Effector CD8-positive, alpha-beta T cell (primary cell): ENCODE data around the gene PHF23.

Experiments used
- DNase-seq: peaks from one replicate; lab custom pipeline; 2025; lab: John Stamatoyannopoulos, UW

Gene PHF23

GRCh38 chr17:7237761-7238419, 1.4 kb downstream of the PHF23 start:
- DNase-seq = peak; percentile 76

GRCh38 chr17:7237266-7237760, 1.9 kb downstream of the PHF23 start:
- DNase-seq = no peak

- no peak for DNase-seq
Measured at GRCh38 chr17:7236808-7237207, 2.4 kb downstream of the PHF23 start.

- DNase-seq = no peak
Measured at GRCh38 chr17:7235693-7236665, 3.3 kb downstream of the PHF23 start.

- peak; percentile 90 for DNase-seq
Measured at GRCh38 chr17:7234083-7234951, 4.9 kb downstream of the PHF23 start, which contains the start of gene DVL2. TSS of gene DVL2 (minus strand) at chr17:7234517. CDS start at chr17:7234262, 255 bp downstream.

GRCh38 chr17:7233701-7234082, 5.6 kb downstream of the PHF23 start:
- no peak for DNase-seq

GRCh38 chr17:7232114-7232513, 7.1 kb downstream of the PHF23 start:
- no peak for DNase-seq

GRCh38 chr17:7229504-7229903, 9.8 kb downstream of the PHF23 start:
- DNase-seq = no peak

- DNase-seq = no peak
Measured at GRCh38 chr17:7228920-7229319, 10.3 kb downstream of the PHF23 start.

GRCh38 chr17:7226721-7227710, 12.2 kb downstream of the PHF23 start:
- DNase-seq = no peak

- DNase-seq = no peak
Measured at GRCh38 chr17:7225711-7226331, 13.4 kb downstream of the PHF23 start.

- no peak for DNase-seq
Measured at GRCh38 chr17:7224661-7225111, 14.6 kb downstream of the PHF23 start.

GRCh38 chr17:7224110-7224509, 15.1 kb downstream of the PHF23 start:
- DNase-seq = no peak

GRCh38 chr17:7223375-7223774, 15.9 kb downstream of the PHF23 start:
- no peak for DNase-seq

GRCh38 chr17:7222972-7223292, 16.3 kb downstream of the PHF23 start:
- no peak for DNase-seq

- no peak for DNase-seq
Measured at GRCh38 chr17:7222093-7222971, 16.9 kb downstream of the PHF23 start.

GRCh38 chr17:7221278-7222092, 17.8 kb downstream of the PHF23 start:
- no peak for DNase-seq

- no peak for DNase-seq
Measured at GRCh38 chr17:7220593-7221277, 18.5 kb downstream of the PHF23 start.
